ENCODE data around the gene CAMKK1.

- TF ChIP-seq ZNF274 (IDR thresholded peaks at IDR 0.05; ENCODE audit: low read depth, low read length), result no peak
- no peak for TF ChIP-seq YY1 (IDR thresholded peaks at IDR 0.05; ENCODE audit: insufficient read depth, insufficient read length)
Measured at GRCh38 chr17:3851461-3852100, 41.3 kb downstream of the CAMKK1 start.

All from NT2/D1 (cell line).